ENCODE results near the gene BAX.

BAX gene

GRCh38 chr19:48963371-48964204 lies 8.9 kb downstream of the BAX start:
- peak; percentile 57 for DNase-seq

- peak; percentile 42 for DNase-seq
Observed at GRCh38 chr19:48964205-48965039, 9.7 kb downstream of the BAX start.

GRCh38 chr19:48965040-48965805 lies 10.5 kb downstream of the BAX start, which contains the start of gene FTL:
FTL (plus strand) TSS chr19:48965309; CDS start chr19:48965508, 199 bp downstream.
- DNase-seq: peak; percentile 93

GRCh38 chr19:48965806-48966540 lies 11.3 kb downstream of the BAX start:
- peak; percentile 83 for DNase-seq

GRCh38 chr19:48966541-48967345 lies 12.1 kb downstream of the BAX start:
- peak; percentile 30 for DNase-seq

GRCh38 chr19:48967346-48968178 lies 12.9 kb downstream of the BAX start:
- DNase-seq: no peak

- peak; percentile 9 for DNase-seq
Observed at GRCh38 chr19:48968179-48968661, 13.5 kb downstream of the BAX start.

- DNase-seq: no peak
Observed at GRCh38 chr19:48968813-48969218, 14.1 kb downstream of the BAX start.

GRCh38 chr19:48969276-48970138 lies 14.8 kb downstream of the BAX start:
- peak; percentile 16 for DNase-seq

- no peak for DNase-seq
Observed at GRCh38 chr19:48970139-48970766, 15.6 kb downstream of the BAX start.

- DNase-seq: peak; percentile 64
Observed at GRCh38 chr19:48970923-48971395, 16.3 kb downstream of the BAX start.

GRCh38 chr19:48975947-48976847 lies 21.5 kb downstream of the BAX start:
- peak; percentile 60 for DNase-seq

GRCh38 chr19:48977061-48977460 lies 22.4 kb downstream of the BAX start:
- no peak for DNase-seq

GRCh38 chr19:48982280-48982679 lies 27.6 kb downstream of the BAX start:
- no peak for DNase-seq

- DNase-seq: no peak
Observed at GRCh38 chr19:48985711-48986110, 31.0 kb downstream of the BAX start.

GRCh38 chr19:48986211-48986610 lies 31.5 kb downstream of the BAX start:
- no peak for DNase-seq

GRCh38 chr19:48987323-48987722 lies 32.6 kb downstream of the BAX start:
- no peak for DNase-seq

- no peak for DNase-seq
Observed at GRCh38 chr19:48988286-48988685, 33.6 kb downstream of the BAX start.
